Trophoblast cell (in vitro differentiated cells and primary cell): ENCODE data around the gene FAM90A26. TPM values are rescaled to one million over a fixed set of nuclear protein-coding genes. Genes with fewer than 3 reads are reported as not detected.
"Not testable (repeated sequence)": the region's sequence is repeated elsewhere in the genome, so short reads cannot be mapped to it uniquely, and the experiment has no call there.

ENCODE experiments used
- DNase-seq, 2 donors: peaks; one replicate each; pipeline ENCODE4 v3.0.0-alpha.2; 2016
- H2AFZ ChIP-seq: 2 replicates; pipeline ENCODE4 v1.6.1; 2013; ENCODE audit warnings: low read length, moderate library complexity, mild to moderate bottlenecking; ENCODE audit not compliant: insufficient read depth, poor library complexity
- H2AK5ac ChIP-seq: 2 replicates; pipeline ENCODE4 v1.6.1; 2013; ENCODE audit warnings: mild to moderate bottlenecking, low read length
- H2BK120ac ChIP-seq: 2 replicates; pipeline ENCODE4 v1.6.1; 2013; ENCODE audit warnings: low read length, mild to moderate bottlenecking, moderate library complexity; ENCODE audit not compliant: insufficient read depth, poor library complexity
- H2BK12ac ChIP-seq: 2 replicates; pipeline ENCODE4 v1.6.1; 2013; ENCODE audit warnings: mild to moderate bottlenecking, low read length, moderate library complexity
- H2BK5ac ChIP-seq: 2 replicates; pipeline ENCODE4 v1.6.1; 2013; ENCODE audit warnings: low read length, low read depth, moderate library complexity, mild to moderate bottlenecking; ENCODE audit not compliant: poor library complexity
- H3K14ac ChIP-seq: 2 replicates; pipeline ENCODE4 v1.6.1; 2013; ENCODE audit warnings: mild to moderate bottlenecking, low read length
- H3K18ac ChIP-seq: 2 replicates; pipeline ENCODE4 v1.6.1; 2013; ENCODE audit warnings: mild to moderate bottlenecking, low read length
- H3K23ac ChIP-seq: 2 replicates; pipeline ENCODE4 v1.6.1; 2013; ENCODE audit warnings: low read length
- H3K27ac ChIP-seq: 2 replicates; pipeline ENCODE4 v1.5.1; 2013; ENCODE audit warnings: low read depth, mild to moderate bottlenecking, inconsistent platforms, low read length, moderate library complexity
- H3K27me3 ChIP-seq: 2 replicates; pipeline ENCODE4 v1.6.1; 2013; ENCODE audit warnings: inconsistent platforms, mild to moderate bottlenecking, low read length, moderate library complexity; ENCODE audit not compliant: insufficient read depth
- H3K36me3 ChIP-seq, 2 experiments: 1 replicate in 1 of 2; 2 replicates in 1 of 2; pipeline ENCODE4 v1.6.1; 2013; ENCODE audit warnings: low read length in 2 of 2, mild to moderate bottlenecking in 2 of 2, moderate library complexity in 1 of 2; ENCODE audit not compliant: insufficient read depth in 2 of 2, control insufficient read depth in 1 of 2
- H3K4ac ChIP-seq: 2 replicates; pipeline ENCODE4 v1.6.1; 2013; ENCODE audit warnings: low read depth, mild to moderate bottlenecking, low read length, moderate library complexity
- H3K4me1 ChIP-seq, 2 experiments: 1 replicate in 1 of 2; 2 replicates in 1 of 2; pipeline ENCODE4 v1.6.1; 2013; ENCODE audit warnings: low read length in 2 of 2, mild to moderate bottlenecking in 2 of 2, moderate library complexity in 1 of 2; ENCODE audit not compliant: insufficient read depth in 2 of 2, control insufficient read depth in 1 of 2
- H3K4me2 ChIP-seq: 2 replicates; pipeline ENCODE4 v1.6.1; 2013; ENCODE audit warnings: inconsistent platforms, mild to moderate bottlenecking, low read length, moderate library complexity
- H3K4me3 ChIP-seq: 2 replicates; pipeline ENCODE4 v1.5.1; 2013; ENCODE audit warnings: mild to moderate bottlenecking, low read depth, low read length, inconsistent platforms
- H3K79me1 ChIP-seq: one replicate; pipeline ENCODE4 v1.6.1; 2013; ENCODE audit warnings: low read length
- H3K79me2 ChIP-seq: 2 replicates; pipeline ENCODE4 v1.6.1; 2013; ENCODE audit warnings: low read length, mild to moderate bottlenecking; ENCODE audit not compliant: control insufficient read depth, insufficient read depth, poor library complexity
- H3K9ac ChIP-seq: 2 replicates; pipeline ENCODE4 v1.6.1; 2013; ENCODE audit warnings: mild to moderate bottlenecking, low read length
- H3K9me3 ChIP-seq: 2 replicates; pipeline ENCODE4 v1.6.1; 2013; ENCODE audit warnings: low read depth, mild to moderate bottlenecking, control low read depth, inconsistent platforms, low read length; ENCODE audit not compliant: insufficient read depth
- H4K12ac ChIP-seq: 2 replicates; pipeline ENCODE4 v1.6.1; 2013; ENCODE audit warnings: low read depth, mild to moderate bottlenecking, low read length, moderate library complexity
- H4K8ac ChIP-seq: 2 replicates; pipeline ENCODE4 v1.6.1; 2013; ENCODE audit warnings: low read depth, mild to moderate bottlenecking, low read length, moderate library complexity
- H4K91ac ChIP-seq: one replicate; pipeline ENCODE4 v1.6.1; 2013; ENCODE audit warnings: low read depth, mild to moderate bottlenecking, low read length, moderate library complexity
- WGBS: extraction: QIAGEN DNeasy Blood & Tissue Kit; methylation state at CpG from one replicate; pipeline ENCODE4 v1.1.7; 2013; ENCODE audit warnings: missing lambda C conversion rate; ENCODE audit not compliant: insufficient read length, insufficient coverage; ENCODE audit errors: extremely low coverage; 5-methylcytosine and 5-hydroxymethylcytosine counted together
- polyA plus RNA-seq: library from polyadenylated mRNA; stranded (reverse); fragments of 200-250 nt; gene quantifications from 2 replicates; pipeline ENCODE4 v1.2.3, GENCODE V29; 2013

The FAM90A26 gene, protein sequence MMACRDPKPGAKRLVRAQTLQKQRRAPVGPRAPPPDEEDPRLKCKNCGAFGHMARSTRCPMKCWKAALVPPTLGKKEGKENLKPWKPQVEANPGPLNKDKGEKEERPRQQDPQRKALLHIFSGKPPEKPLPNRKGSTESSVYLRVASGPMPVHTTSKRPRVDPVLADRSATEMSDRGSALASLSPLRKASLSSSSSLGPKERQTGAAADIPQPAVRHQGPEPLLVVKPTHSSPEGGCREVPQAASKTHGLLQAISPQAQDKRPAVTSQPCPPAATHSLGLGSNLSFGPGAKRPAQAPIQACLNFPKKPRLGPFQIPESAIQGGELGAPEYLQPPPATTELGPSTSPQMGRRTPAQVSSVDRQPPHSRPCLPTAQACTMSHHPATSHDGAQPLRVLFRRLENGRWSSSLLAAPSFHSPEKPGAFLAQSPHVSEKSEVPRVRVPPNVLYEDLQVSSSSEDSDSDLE
- not detected in 2 replicates for polyA plus RNA-seq

- not testable (repeated sequence) for H3K9me3 ChIP-seq, H4K12ac ChIP-seq, H2BK5ac ChIP-seq, H3K79me2 ChIP-seq, H3K23ac ChIP-seq, H3K14ac ChIP-seq, H3K18ac ChIP-seq, H3K4ac ChIP-seq, H3K4me1 ChIP-seq, H3K79me1 ChIP-seq, H3K27ac ChIP-seq, H4K91ac ChIP-seq, DNase-seq, H3K4me3 ChIP-seq, H2AK5ac ChIP-seq, H3K4me2 ChIP-seq, H3K27me3 ChIP-seq, H2BK120ac ChIP-seq, H2BK12ac ChIP-seq, H4K8ac ChIP-seq, H3K9ac ChIP-seq, H3K36me3 ChIP-seq, H2AFZ ChIP-seq
- WGBS, result no CpG with 5 or more reads among the region's 11 CpGs
Measured at GRCh38 chr4:9169791-9170459, at the start of gene FAM90A26. Gene FAM90A26, plus strand, starts transcription at chr4:9170409. Its CDS starts 2,764 bp downstream, at chr4:9173173.

DNA sequence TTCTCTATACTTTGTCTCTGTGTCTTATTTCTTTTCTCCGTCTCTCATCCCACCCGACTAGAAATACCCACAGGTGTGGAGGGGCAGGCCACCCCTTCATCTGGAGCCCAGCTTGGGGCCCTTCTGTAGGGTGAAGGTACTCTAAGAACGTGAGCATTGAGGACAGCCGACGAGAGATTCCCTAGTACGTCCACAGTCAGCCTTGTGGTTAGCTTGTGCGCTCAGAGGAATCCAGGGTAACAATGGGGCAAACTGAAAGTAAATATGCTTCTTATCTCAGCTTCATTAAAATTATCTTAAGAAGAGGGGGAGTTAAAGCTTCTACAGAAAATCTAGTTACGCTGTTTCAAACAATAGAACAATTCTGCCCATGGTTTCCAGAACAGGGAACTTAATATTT is 47.5 kb upstream of the FAM90A26 start:
- H2AK5ac ChIP-seq, H3K27me3 ChIP-seq, H3K23ac ChIP-seq, H3K4ac ChIP-seq, H3K79me1 ChIP-seq, H2AFZ ChIP-seq, H3K18ac ChIP-seq, H2BK12ac ChIP-seq, H3K36me3 ChIP-seq, H4K8ac ChIP-seq, H3K9ac ChIP-seq, H3K4me2 ChIP-seq, H3K9me3 ChIP-seq, H2BK120ac ChIP-seq, H4K91ac ChIP-seq, H3K79me2 ChIP-seq, H3K14ac ChIP-seq, H3K4me3 ChIP-seq, H3K27ac ChIP-seq, H2BK5ac ChIP-seq, H3K4me1 ChIP-seq, H4K12ac ChIP-seq, DNase-seq: not testable (repeated sequence)
- no CpG with 5 or more reads among the region's 8 CpGs for WGBS

GRCh38 chr4:9123572-9124007 is 46.6 kb upstream of the FAM90A26 start:
- H3K36me3 ChIP-seq, H3K4me3 ChIP-seq, H2AK5ac ChIP-seq, H4K91ac ChIP-seq, H3K9ac ChIP-seq, H3K4ac ChIP-seq, H4K8ac ChIP-seq, H3K4me1 ChIP-seq, H3K23ac ChIP-seq, H3K9me3 ChIP-seq, H3K27me3 ChIP-seq, H3K18ac ChIP-seq, H3K14ac ChIP-seq, H2BK12ac ChIP-seq, DNase-seq, H3K27ac ChIP-seq, H2BK5ac ChIP-seq, H4K12ac ChIP-seq, H2BK120ac ChIP-seq, H3K79me2 ChIP-seq, H3K79me1 ChIP-seq, H3K4me2 ChIP-seq, H2AFZ ChIP-seq: not testable (repeated sequence)
- WGBS, result no CpG with 5 or more reads among the region's 13 CpGs

DNA sequence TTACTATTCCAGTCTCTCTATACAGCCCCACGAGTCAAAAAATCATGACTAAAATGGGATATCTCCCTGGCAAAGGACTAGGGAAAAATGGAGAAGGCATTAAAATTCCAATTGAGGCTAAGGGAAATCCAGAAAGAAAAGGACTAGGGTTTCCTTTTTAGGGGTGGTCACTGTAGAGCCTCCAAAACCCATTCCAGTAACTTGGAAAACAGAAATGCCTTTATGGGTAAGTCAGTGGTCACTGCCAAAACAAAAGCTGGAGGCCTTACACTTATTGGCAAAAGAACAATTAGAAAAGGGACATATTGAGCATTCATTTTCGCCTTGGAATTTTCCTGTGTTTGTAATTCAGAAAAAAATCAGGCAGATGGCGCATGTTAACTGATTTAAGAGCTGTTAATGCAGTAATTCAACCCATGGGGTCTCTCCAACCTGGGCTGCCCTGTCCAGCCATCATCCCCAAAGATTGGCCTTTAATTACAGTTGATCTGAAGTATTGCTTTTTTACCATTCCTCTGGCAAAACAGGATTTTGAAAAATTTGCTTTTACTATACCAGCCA is 44.5 kb upstream of the FAM90A26 start:
- H3K23ac ChIP-seq, H4K8ac ChIP-seq, H3K9ac ChIP-seq, H3K79me2 ChIP-seq, H3K27ac ChIP-seq, H2AFZ ChIP-seq, H3K14ac ChIP-seq, H3K4me1 ChIP-seq, H3K4me2 ChIP-seq, H3K27me3 ChIP-seq, H4K12ac ChIP-seq, H2BK5ac ChIP-seq, H3K18ac ChIP-seq, H3K79me1 ChIP-seq, H2BK120ac ChIP-seq, DNase-seq, H3K36me3 ChIP-seq, H3K4ac ChIP-seq, H3K9me3 ChIP-seq, H2BK12ac ChIP-seq, H3K4me3 ChIP-seq, H4K91ac ChIP-seq, H2AK5ac ChIP-seq: not testable (repeated sequence)
- no CpG with 5 or more reads among the region's 3 CpGs for WGBS
